Aorta (tissue), 5 donors: ENCODE data around the gene CLDN15. TPM values are rescaled to one million over a fixed set of nuclear protein-coding genes. Genes with fewer than 3 reads are reported as not detected.
"Not testable (repeated sequence)": the region's sequence is repeated elsewhere in the genome, so short reads cannot be mapped to it uniquely, and the experiment has no call there.

Experiments
- ATAC-seq: fragments of 200-7000 bp; cut with Tn5 transposase; one replicate; pipeline ENCODE4 v1.9.1; 2022; ENCODE audit warnings: moderate library complexity; ENCODE audit not compliant: low FRiP score
- DNase-seq, 2 donors: peaks; one replicate each; pipeline ENCODE4 v3.0.0-alpha.2; 2020
- H3K27ac ChIP-seq, 2 donors: one replicate each; pipeline ENCODE4 v1.5.1; 2013; ENCODE audit warnings: low read length in 2 of 2, mild to moderate bottlenecking in 2 of 2, moderate library complexity in 2 of 2, control low read depth in 1 of 2, inconsistent platforms in 1 of 2, low read depth in 1 of 2
- H3K27me3 ChIP-seq, 2 donors: one replicate each; pipeline ENCODE4 v1.6.1; 2013; ENCODE audit warnings: control low read depth in 1 of 2, low read length in 1 of 2, mild to moderate bottlenecking in 1 of 2, moderate library complexity in 1 of 2; ENCODE audit not compliant: insufficient read depth in 2 of 2, control insufficient read depth in 1 of 2
- H3K36me3 ChIP-seq, 2 donors: one replicate each; pipeline ENCODE4 v1.6.1; 2013; ENCODE audit warnings: control low read depth in 1 of 2, low read length in 1 of 2, mild to moderate bottlenecking in 1 of 2; ENCODE audit not compliant: insufficient read depth in 2 of 2, control insufficient read depth in 1 of 2
- H3K4me1 ChIP-seq, 2 donors: one replicate each; pipeline ENCODE4 v1.6.1; 2013; ENCODE audit warnings: low read length in 2 of 2, control low read depth in 1 of 2, mild to moderate bottlenecking in 1 of 2, moderate library complexity in 1 of 2; ENCODE audit not compliant: insufficient read depth in 2 of 2, control insufficient read depth in 1 of 2
- H3K4me3 ChIP-seq, 2 donors: one replicate each; pipeline ENCODE4 v1.5.1; 2013; ENCODE audit warnings: low read length in 2 of 2, control low read depth in 1 of 2, mild to moderate bottlenecking in 1 of 2
- H3K9me3 ChIP-seq: one replicate; pipeline ENCODE4 v1.6.1; 2013; ENCODE audit warnings: mild to moderate bottlenecking, low read length; ENCODE audit not compliant: control insufficient read depth
- WGBS, 2 donors: extraction: QIAGEN DNeasy Blood & Tissue Kit; methylation state at CpG; one replicate each; pipeline ENCODE4 v1.1.7; 2013; 5-methylcytosine and 5-hydroxymethylcytosine counted together
- intact Hi-C, 2 donors: fragments of 100-400 bp; cut with DNase I; formaldehyde crosslinking; loops; one replicate each; pipeline versions ENCODE4 v1.14.2 to v1.15.0; 2022
- polyA plus RNA-seq, 2 donors: library from polyadenylated mRNA; stranded (reverse); fragments of 200-250 nt; gene quantifications; one replicate each; pipeline ENCODE4 v1.2.3, GENCODE V29; 2013
- total RNA-seq, 2 donors: library from RNA; stranded (reverse); fragmentation: NEBNext Ultra II Directional; extraction: Animal tissue kit (Norgen Biotek cat#: 25700); gene quantifications; one replicate each; pipeline ENCODE4 v1.2.1, GENCODE V29; 2021
- donor health status: healthy with polysubstance abuse.
- donor health status: Bipolar disorder and iron deficiency.
- donor health status: DM: no; HTN: no; CAD: no.
- donor health status: DM: no; HTN: no; CAD: no.
- donor health status: DM: yes; HTN: yes; CAD: no.

CLDN15 gene
- total and polyA plus RNA-seq, 4 donors, result 6.5 to 19.7 (median 11.1) TPM

GRCh38 chr7:101200504-101200861 is 37.1 kb downstream of the CLDN15 start:
- Histone ChIP-seq H3K27ac (no peak overlapping the region), H3K9me3 (no peaks in the 10 kb centered on the region), H3K27me3 (no peaks in the 10 kb centered on the region), H3K4me3 (no peak overlapping the region), H3K36me3 (no peaks in the 10 kb centered on the region), H3K4me1 (no peaks in the 10 kb centered on the region)
- ATAC-seq, result no peak
- DNase-seq, result no peak
- 58 to 84% methylated on average over 2 of the region's 2 CpGs for WGBS, 2 donors
- intact Hi-C loops, result no loop called here

GRCh38 chr7:101199522-101199921 is 38.1 kb downstream of the CLDN15 start:
- H3K27ac ChIP-seq, ATAC-seq, H3K9me3 ChIP-seq, DNase-seq, H3K27me3 ChIP-seq, H3K4me1 ChIP-seq, intact Hi-C loops, H3K4me3 ChIP-seq, H3K36me3 ChIP-seq: not testable (repeated sequence)
- 85 to 94% methylated on average over 10 of the region's 10 CpGs for WGBS, 2 donors

GRCh38 chr7:101198476-101198875 is 39.1 kb downstream of the CLDN15 start:
- ATAC-seq (no peak), DNase-seq (no peak)
- 54 to 66% methylated on average over 14 of the region's 14 CpGs for WGBS, 2 donors
- Histone ChIP-seq H3K36me3 (no peaks in the 10 kb centered on the region), H3K27ac (no peak overlapping the region), H3K4me3 (no peak overlapping the region), H3K9me3 (no peaks in the 10 kb centered on the region), H3K4me1 (no peaks in the 10 kb centered on the region), H3K27me3 (no peaks in the 10 kb centered on the region)
- intact Hi-C loops, result no loop called here

- 68 to 69% methylated on average over 20 to 21 of the region's 21 CpGs for WGBS, 2 donors
- ATAC-seq (peak; percentile 30), DNase-seq (no peak)
- Histone ChIP-seq H3K4me1 (no peaks in the 10 kb centered on the region), H3K27ac (no peak overlapping the region), H3K9me3 (no peaks in the 10 kb centered on the region), H3K4me3 (no peak overlapping the region), H3K27me3 (no peaks in the 10 kb centered on the region), H3K36me3 (no peaks in the 10 kb centered on the region)
- intact Hi-C loops, result no loop called here
Measured at GRCh38 chr7:101197991-101198390, 39.6 kb downstream of the CLDN15 start.

- H3K9me3 ChIP-seq, result no peaks in the 10 kb centered on the region
- H3K27ac ChIP-seq, result no peak overlapping the region
- no peak for ATAC-seq
- intact Hi-C loops, result no loop called here
- H3K4me1 ChIP-seq, result no peaks in the 10 kb centered on the region
- H3K4me3 ChIP-seq, result no peak overlapping the region
- no peaks in the 10 kb centered on the region for H3K36me3 ChIP-seq
- H3K27me3 ChIP-seq, result no peaks in the 10 kb centered on the region
- DNase-seq, result no peak
- 83 to 89% methylated on average over 17 of the region's 17 CpGs for WGBS, 2 donors
Measured at GRCh38 chr7:101195884-101196283, 41.7 kb downstream of the CLDN15 start.

GRCh38 chr7:101189109-101189508 is 48.5 kb downstream of the CLDN15 start:
- no peaks in the 10 kb centered on the region for H3K9me3 ChIP-seq
- no peak for DNase-seq
- WGBS, 2 donors, result 83 to 88% methylated on average over 8 of the region's 8 CpGs
- H3K27ac ChIP-seq, result no peak overlapping the region
- no peak for ATAC-seq
- H3K36me3 ChIP-seq, result no peaks in the 10 kb centered on the region
- intact Hi-C loops, result no loop called here
- H3K27me3 ChIP-seq, result no peaks in the 10 kb centered on the region
- no peak overlapping the region for H3K4me3 ChIP-seq
- H3K4me1 ChIP-seq, result no peaks in the 10 kb centered on the region

- no peak overlapping the region for H3K4me3 ChIP-seq
- H3K4me1 ChIP-seq, result no peaks in the 10 kb centered on the region
- no peak overlapping the region for H3K27ac ChIP-seq
- ATAC-seq (no peak), DNase-seq (no peak)
- intact Hi-C loops, result no loop called here
- H3K36me3 ChIP-seq, result no peaks in the 10 kb centered on the region
- H3K9me3 ChIP-seq, result no peaks in the 10 kb centered on the region
- H3K27me3 ChIP-seq, result no peaks in the 10 kb centered on the region
- 89 to 90% methylated on average over 4 of the region's 4 CpGs for WGBS, 2 donors
Measured at GRCh38 chr7:101186844-101187428, 50.7 kb downstream of the CLDN15 start.

GRCh38 chr7:101186194-101186593 is 51.4 kb downstream of the CLDN15 start:
- Histone ChIP-seq H3K27ac (no peak overlapping the region), H3K9me3 (no peaks in the 10 kb centered on the region), H3K4me3 (no peak overlapping the region), H3K4me1 (no peaks in the 10 kb centered on the region), H3K36me3 (no peaks in the 10 kb centered on the region), H3K27me3 (no peaks in the 10 kb centered on the region)
- DNase-seq (no peak), ATAC-seq (no peak)
- intact Hi-C loops, result no loop called here
- WGBS, 2 donors, result 60 to 61% methylated on average over 6 of the region's 6 CpGs

- H3K4me1 ChIP-seq, result no peaks in the 10 kb centered on the region
- no peak overlapping the region for H3K27ac ChIP-seq
- no peaks in the 10 kb centered on the region for H3K27me3 ChIP-seq
- DNase-seq, result no peak
- no peaks in the 10 kb centered on the region for H3K36me3 ChIP-seq
- intact Hi-C loops, result no loop called here
- ATAC-seq, result no peak
- H3K9me3 ChIP-seq, result no peaks in the 10 kb centered on the region
- no peak overlapping the region for H3K4me3 ChIP-seq
- 43% methylated on average over 5 of the region's 5 CpGs for WGBS, 2 donors
Measured at GRCh38 chr7:101185258-101185839, 52.3 kb downstream of the CLDN15 start.
